Measurements from ENCODE around the gene HNRNPD.
"Not testable (repeated sequence)": the region's sequence is repeated elsewhere in the genome, so short reads cannot be mapped to it uniquely, and the experiment has no call there.

Gene HNRNPD

DNA sequence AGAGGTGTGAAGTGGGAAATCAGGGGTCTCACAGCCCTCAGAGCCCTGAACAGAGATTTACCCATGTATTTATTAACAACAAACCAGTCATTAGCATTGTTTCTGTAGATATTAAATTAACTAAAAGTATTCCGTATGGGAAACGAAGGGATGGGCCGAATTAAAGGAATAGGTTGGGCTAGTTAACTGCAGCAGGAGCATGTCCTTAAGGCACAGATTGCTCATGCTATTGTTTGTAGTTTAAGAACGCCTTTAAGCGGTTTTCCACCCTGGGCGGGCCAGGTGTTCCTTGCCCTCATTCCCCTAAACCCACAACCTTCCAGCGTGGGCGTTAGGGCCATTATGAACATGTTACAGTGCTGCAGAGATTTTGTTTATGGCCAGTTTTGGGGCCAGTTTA is 12.5 kb upstream of the HNRNPD start:
- H3K27me3 Mint-ChIP-seq; H3K4me1 Mint-ChIP-seq (ENCODE audit: low read depth); H3K36me3 Mint-ChIP-seq (ENCODE audit: low read depth); intact Hi-C loops (cut with micrococcal nuclease); H3K27ac Mint-ChIP-seq; H3K9me3 Mint-ChIP-seq; H3K4me3 Mint-ChIP-seq: not testable (repeated sequence)

DNA sequence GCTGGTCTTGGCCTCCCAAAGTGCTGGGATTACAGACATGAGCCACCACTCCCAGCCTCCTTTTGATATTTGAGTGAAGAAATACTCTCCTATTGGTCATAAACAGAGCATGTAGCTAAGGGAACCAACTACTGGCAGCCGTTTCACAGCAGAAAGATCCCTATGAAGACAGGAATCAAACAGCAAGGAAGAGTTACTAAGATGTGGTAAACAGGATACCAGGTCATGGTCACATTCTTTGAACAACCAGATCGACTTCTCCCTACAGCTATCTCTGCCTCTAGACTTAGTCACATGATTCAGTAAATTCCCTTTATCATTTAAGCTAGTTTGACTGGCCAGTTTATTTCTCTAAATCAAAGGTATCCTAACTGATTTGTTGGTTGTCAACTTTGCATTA is 9.0 kb upstream of the HNRNPD start:
- Mint-ChIP-seq H3K27me3 (no peaks in the 10 kb centered on the region), H3K4me3 (no peak overlapping the region), H3K9me3 (peaks cover 11% of the 10 kb centered on the region), H3K27ac (no peak overlapping the region), H3K36me3 (ENCODE audit: low read depth) (peaks cover 12% of the 10 kb centered on the region), H3K4me1 (ENCODE audit: low read depth) (peaks cover 2% of the 10 kb centered on the region)
- intact Hi-C loops (cut with micrococcal nuclease): no loop called here

DNA sequence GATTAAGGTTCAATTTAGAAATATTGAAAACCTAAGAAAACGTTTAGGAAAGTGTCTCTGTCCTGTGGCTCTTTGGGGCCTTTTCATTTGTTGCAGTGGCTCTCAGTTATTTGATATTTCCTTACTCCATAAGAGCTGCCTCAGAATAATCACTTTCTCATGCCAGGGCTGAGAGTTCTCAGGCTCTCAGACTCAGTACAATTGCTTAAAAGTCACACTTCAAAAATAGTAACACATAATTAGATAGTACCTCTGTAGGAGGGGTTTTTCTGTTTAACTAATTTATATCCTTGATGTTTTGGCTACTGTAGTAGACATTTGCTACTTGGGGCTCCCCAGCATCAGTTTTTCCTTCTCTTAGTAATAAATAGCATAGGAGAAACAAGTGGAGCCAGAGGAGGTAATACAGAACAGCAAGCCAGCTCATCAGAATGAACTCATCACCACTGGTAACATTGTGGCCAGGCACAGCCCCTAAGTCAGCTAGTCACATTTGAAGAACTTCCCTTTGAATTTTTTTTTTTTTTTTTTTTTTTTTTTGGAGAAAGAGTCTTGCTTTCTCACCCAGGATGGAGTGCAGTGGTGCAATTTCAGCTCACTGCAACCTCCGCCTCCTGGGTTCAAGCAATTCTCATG is 8.0 kb upstream of the HNRNPD start:
- no peaks in the 10 kb centered on the region for H3K27me3 Mint-ChIP-seq
- peaks cover 11% of the 10 kb centered on the region for H3K9me3 Mint-ChIP-seq
- H3K4me3 Mint-ChIP-seq: no peak overlapping the region
- peaks cover 8% of the 10 kb centered on the region for H3K4me1 Mint-ChIP-seq (ENCODE audit: low read depth)
- no peak overlapping the region for H3K27ac Mint-ChIP-seq
- peaks cover 19% of the 10 kb centered on the region for H3K36me3 Mint-ChIP-seq (ENCODE audit: low read depth)
- intact Hi-C loops (cut with micrococcal nuclease): no loop called here

DNA sequence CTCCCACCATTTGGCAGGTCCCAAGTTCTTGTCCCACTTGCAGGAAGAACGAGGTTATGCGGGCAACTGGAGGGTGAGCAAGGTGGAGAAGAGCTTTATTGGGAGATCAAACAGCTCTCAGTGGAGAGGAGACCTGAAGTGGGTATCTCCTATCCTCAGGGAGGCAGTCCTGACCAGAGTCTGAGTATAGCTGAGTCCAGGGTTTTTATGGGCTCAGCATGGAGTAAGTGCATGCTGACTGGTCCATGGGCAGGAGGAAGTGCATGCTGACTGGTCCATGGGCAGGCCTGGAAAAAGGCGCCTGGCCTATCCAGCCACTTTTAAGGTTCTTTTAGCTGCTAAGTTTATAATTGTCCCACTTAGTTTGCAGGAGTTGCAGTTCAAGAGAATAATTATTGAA is 7.4 kb upstream of the HNRNPD start:
- Mint-ChIP-seq H3K9me3 (peaks cover 11% of the 10 kb centered on the region), H3K4me1 (ENCODE audit: low read depth) (peaks cover 12% of the 10 kb centered on the region), H3K4me3 (no peak overlapping the region), H3K36me3 (ENCODE audit: low read depth) (peaks cover 24% of the 10 kb centered on the region), H3K27ac (no peak overlapping the region), H3K27me3 (no peaks in the 10 kb centered on the region)
- intact Hi-C loops (cut with micrococcal nuclease): no loop called here

DNA sequence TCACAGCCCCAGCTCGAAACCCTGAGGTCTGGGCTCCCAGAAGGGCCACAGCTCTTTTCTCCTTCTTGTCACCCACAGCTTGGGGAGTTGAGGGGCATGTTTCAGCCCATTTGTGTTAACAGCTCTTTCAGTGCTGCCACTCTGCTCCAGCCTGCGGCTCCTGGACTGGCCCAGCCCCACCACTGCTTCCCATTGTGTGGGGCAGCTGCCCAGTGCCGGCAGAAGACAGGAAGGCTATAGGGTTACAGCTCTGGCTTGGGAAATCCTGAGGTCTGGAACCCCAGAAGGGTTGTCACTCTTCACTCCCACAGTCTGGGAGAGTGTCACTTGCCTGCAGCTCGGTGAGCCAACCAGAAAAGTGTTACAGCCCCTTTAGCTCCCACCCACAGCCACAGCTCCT is 7.0 kb upstream of the HNRNPD start:
- H3K4me3 Mint-ChIP-seq: no peak overlapping the region
- peaks cover 25% of the 10 kb centered on the region for H3K36me3 Mint-ChIP-seq (ENCODE audit: low read depth)
- intact Hi-C loops (cut with micrococcal nuclease): no loop called here

DNA sequence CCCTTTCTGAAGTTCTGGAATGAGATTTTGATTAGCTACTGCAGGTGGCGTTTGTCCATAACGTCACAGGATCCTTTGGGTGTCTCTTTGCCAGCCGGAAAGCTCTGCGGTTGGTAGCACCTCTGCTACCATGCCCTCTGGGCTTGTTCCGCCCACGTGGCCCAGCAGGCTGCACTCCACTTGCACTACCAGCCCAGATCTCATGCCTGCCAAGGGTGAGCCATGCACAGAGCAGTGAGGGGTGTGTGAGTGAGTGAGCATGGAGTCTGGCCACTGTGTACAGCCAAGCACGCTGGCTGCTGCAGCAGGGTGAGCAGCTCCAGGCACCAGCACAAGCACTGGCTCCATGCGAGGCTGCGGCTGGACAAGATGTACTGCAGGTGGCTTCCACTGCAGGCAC is 6.6 kb upstream of the HNRNPD start:
- Mint-ChIP-seq H3K27ac (no peak overlapping the region), H3K9me3 (peaks cover 11% of the 10 kb centered on the region), H3K36me3 (ENCODE audit: low read depth) (peaks cover 25% of the 10 kb centered on the region)

More for the DNA sequence above, 7.0 kb upstream of the HNRNPD start:
- peaks cover 16% of the 10 kb centered on the region for H3K4me1 Mint-ChIP-seq (ENCODE audit: low read depth)
- no peaks in the 10 kb centered on the region for H3K27me3 Mint-ChIP-seq
- no peak overlapping the region for H3K27ac Mint-ChIP-seq
- peaks cover 11% of the 10 kb centered on the region for H3K9me3 Mint-ChIP-seq

DNA sequence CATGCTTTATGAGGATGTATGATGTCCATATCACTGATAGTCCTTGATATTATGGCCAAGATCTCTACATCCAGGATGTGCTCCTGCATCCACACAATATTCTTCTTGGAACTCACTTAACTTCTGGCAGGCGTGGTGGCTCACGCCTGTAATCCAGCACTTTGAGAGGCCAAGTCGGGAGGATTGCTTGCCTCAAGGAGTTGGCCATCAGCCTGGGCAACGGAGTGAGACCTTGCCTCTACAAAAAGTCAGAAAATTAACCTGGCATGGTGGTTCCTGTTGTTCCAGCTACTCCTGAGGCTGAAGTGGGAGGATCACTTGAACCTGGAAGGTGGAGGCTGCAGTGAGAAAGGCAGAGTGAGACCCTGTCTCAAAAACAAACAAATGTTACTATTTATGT is 2.3 kb upstream of the HNRNPD start:
- intact Hi-C loops (cut with micrococcal nuclease): no loop called here
- Mint-ChIP-seq H3K27ac (no peak overlapping the region), H3K36me3 (ENCODE audit: low read depth) (peaks cover 56% of the 10 kb centered on the region), H3K27me3 (no peaks in the 10 kb centered on the region), H3K4me3 (no peak overlapping the region), H3K9me3 (peaks cover 7% of the 10 kb centered on the region), H3K4me1 (ENCODE audit: low read depth) (peaks cover 25% of the 10 kb centered on the region)

More for the DNA sequence above, 6.6 kb upstream of the HNRNPD start:
- intact Hi-C loops (cut with micrococcal nuclease): no loop called here
- Mint-ChIP-seq H3K4me3 (no peak overlapping the region), H3K27me3 (no peaks in the 10 kb centered on the region), H3K4me1 (ENCODE audit: low read depth) (peaks cover 17% of the 10 kb centered on the region)

DNA sequence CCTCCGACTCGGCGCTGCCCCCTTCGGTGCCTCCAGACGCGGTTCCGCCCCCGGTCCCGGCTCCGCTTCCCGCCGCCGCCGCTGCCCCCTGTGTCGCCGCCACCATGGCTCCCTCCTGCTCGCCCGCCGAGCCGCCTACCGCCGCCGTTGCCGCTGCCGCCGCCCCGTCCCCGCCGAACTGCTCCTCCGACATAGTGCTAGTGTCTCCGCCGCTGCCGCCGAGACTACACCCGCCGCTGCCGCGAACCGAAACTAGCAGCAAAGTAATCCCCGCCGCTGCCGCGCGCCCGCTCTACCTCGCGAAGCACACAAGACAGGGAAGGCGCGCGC is 340 bp downstream of the HNRNPD start:
- Mint-ChIP-seq H3K27ac (peak overlapping the region; percentile 97), H3K4me1 (ENCODE audit: low read depth) (peaks cover 48% of the 10 kb centered on the region), H3K9me3 (no peaks in the 10 kb centered on the region), H3K36me3 (ENCODE audit: low read depth) (peaks cover 70% of the 10 kb centered on the region), H3K4me3 (peak overlapping the region; percentile 86), H3K27me3 (no peaks in the 10 kb centered on the region)
- intact Hi-C loops (cut with micrococcal nuclease): loop anchor here (2.0 to 5.0 kb wide), 3 partner anchors 527 to 901 kb away; partner anchors contain the start of genes LIN54, RASGEF1B and THAP9

DNA sequence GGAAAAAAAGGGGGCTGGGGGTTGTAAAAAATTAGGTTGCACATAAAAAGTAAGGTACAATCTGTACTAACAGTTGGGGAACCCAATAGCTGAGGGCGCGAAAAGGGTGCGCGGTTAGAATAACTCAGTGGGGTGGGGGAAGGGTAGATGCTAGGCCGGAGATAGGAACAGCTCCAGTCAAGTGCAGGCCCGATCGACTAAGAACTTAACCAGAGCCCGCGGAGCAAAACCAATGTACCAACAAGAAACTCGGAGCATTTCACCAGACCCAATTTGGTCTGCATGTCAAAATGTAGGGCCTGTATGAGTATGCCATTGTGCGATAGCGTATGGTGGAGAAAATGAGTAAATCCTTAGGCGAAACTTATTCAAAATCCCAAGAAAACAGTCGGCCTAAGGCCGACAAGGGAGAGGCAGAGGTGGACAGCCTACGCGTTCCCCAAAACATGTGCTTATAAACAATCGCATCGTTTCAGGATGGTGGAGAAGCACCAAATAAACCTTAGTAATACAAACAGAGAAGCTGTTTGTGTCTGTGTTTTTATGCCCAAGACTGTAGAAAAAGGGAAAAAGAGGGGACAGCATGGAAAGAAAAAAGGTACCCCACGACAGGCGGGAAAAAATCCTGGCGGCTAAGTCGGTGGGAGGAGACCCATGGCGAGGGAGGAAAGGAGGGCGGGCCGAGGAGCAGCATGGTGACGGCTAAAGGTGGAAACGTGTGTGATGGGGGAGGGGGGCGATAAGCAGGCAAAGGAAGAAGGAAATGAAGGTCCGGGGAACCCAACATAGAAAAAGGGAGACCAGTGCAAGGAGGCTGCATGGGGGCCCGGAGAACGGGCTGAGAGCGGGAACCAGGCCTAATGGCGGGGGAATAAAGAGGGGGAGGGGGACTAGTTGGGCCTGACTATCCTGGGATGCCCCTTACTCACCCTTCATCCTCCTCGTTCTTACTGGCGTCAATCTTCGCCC is 990 bp downstream of the HNRNPD start:
- Mint-ChIP-seq H3K36me3 (ENCODE audit: low read depth) (peaks cover 72% of the 10 kb centered on the region), H3K27ac (peak overlapping the region; percentile 97), H3K27me3 (no peaks in the 10 kb centered on the region), H3K4me1 (ENCODE audit: low read depth) (peaks cover 48% of the 10 kb centered on the region), H3K4me3 (peak overlapping the region; percentile 86), H3K9me3 (no peaks in the 10 kb centered on the region)
- intact Hi-C loops (cut with micrococcal nuclease): loop anchor here (2.0 to 5.0 kb wide), 3 partner anchors 528 to 900 kb away; partner anchors contain the start of genes LIN54, RASGEF1B and THAP9

DNA sequence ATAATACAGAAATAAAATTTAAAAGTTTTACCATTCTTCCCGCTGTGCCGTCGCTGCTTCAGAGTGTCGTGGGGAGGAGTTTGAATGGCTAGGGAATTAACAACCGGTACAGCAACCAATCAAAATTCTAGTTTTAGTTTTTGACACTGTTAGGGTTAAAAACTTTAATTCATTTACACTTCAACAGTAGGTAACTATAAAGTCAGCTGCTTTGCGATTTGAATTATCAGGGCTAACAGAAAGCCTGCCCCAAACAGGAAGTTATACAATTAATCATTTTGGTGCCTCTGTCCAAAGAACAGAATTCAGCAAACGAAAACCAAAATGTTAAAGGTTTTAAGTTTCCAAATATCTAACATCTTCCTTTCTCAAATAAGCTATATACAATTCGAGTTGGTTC is 2.3 kb downstream of the HNRNPD start:
- Mint-ChIP-seq H3K9me3 (no peaks in the 10 kb centered on the region), H3K36me3 (ENCODE audit: low read depth) (peaks cover 75% of the 10 kb centered on the region), H3K27me3 (no peaks in the 10 kb centered on the region), H3K27ac (peak overlapping the region; percentile 97), H3K4me3 (peak overlapping the region; percentile 86), H3K4me1 (ENCODE audit: low read depth) (peaks cover 44% of the 10 kb centered on the region)
- intact Hi-C loops (cut with micrococcal nuclease): loop anchor here (2.0 to 5.0 kb wide), 3 partner anchors 87 to 899 kb away; partner anchors contain the start of genes LIN54 and RASGEF1B

DNA sequence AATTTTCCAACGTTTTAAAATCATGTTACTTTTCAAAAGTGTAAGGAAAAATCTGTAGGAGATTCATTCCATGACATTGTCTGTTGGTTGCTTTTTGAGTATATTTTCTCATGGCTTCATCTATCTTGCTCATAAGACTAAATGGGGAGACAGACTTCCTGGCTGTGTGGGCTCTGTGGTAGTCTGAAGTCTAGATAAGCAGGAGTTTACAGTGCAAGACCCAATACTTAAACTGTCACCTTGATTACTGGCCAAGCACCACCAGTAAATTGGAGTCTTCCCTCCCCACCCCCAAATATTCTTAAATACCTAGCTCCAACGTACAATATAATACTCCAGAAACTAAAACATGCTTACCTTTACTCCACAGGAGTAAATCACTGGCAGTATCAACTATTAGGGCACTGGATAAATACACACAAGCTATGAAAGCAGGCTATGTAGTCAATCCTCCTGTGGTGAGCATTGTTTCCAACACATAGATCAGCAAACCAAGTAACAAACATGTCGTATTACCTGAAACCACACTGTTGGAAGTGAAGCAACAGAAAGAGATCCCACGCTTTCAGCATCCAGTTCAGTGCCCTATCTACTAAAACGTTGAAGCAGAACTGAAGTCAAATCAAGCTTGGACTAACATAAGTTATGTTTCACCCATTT is 6.2 kb downstream of the HNRNPD start:
- Mint-ChIP-seq H3K4me1 (ENCODE audit: low read depth) (peaks cover 59% of the 10 kb centered on the region), H3K36me3 (ENCODE audit: low read depth) (peaks cover 62% of the 10 kb centered on the region), H3K27me3 (no peaks in the 10 kb centered on the region), H3K27ac (no peak overlapping the region), H3K9me3 (no peaks in the 10 kb centered on the region), H3K4me3 (no peak overlapping the region)
- intact Hi-C loops (cut with micrococcal nuclease): loop anchor here (10.0 kb wide), 1 partner anchor 163 kb away; no protein-coding TSS in a partner anchor

DNA sequence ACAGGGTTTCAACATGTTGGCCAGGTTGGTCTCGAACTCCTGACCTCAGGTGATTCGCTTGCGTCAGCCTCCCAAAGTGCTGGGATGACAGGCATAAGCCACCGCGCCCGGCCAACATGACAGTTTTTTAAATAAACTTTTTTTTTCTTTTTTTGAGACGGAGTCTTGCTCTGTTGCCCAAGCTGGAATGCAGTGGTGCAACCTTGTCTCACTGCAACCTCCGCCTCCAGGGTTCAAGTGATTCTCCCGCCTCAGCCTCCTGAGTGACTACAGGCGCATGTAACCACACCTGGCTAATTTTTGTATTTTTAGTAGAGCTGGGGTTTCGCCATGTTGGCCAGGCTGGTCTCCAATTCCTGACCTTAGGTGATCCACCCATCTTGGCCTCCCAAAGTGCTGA is 7.4 kb downstream of the HNRNPD start:
- intact Hi-C loops (cut with micrococcal nuclease): loop anchor here (10.0 kb wide), 1 partner anchor 162 kb away; no protein-coding TSS in a partner anchor
- Mint-ChIP-seq H3K36me3 (ENCODE audit: low read depth) (peaks cover 53% of the 10 kb centered on the region), H3K4me1 (ENCODE audit: low read depth) (peaks cover 61% of the 10 kb centered on the region)
- not testable (repeated sequence) for H3K27ac Mint-ChIP-seq, H3K27me3 Mint-ChIP-seq, H3K9me3 Mint-ChIP-seq, H3K4me3 Mint-ChIP-seq

DNA sequence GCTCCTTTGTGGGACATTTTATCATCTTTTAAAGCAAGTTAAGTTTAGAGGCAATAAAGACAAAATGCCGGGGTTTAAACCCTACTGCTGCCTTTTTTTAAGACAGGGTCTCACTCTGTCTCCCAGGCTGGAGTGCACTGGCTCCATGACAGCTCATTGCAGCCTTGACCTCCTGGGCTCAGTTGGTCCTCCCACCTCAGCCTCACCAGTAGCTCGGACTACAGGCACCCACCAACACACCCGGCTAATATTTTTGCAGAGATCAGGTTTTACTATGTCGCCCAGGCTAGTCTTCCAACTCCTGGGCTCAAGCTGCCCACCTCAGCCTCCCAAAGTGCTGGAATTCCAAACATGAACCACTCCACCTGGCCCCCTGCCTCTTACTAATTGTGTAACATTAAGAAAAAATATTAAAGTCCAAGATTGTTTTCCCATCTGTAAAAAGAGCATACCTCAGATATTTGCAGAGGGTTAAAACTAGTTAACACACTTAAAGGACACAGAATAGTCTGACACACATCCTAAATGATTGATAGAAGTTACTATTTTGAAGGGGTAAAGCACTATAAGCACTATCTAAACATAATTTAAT is 9.8 kb downstream of the HNRNPD start:
- H3K4me3 Mint-ChIP-seq: no peak overlapping the region
- H3K4me1 Mint-ChIP-seq (ENCODE audit: low read depth): peaks cover 52% of the 10 kb centered on the region
- intact Hi-C loops (cut with micrococcal nuclease): loop anchor here (10.0 kb wide), 1 partner anchor 159 kb away; no protein-coding TSS in a partner anchor
- no peak overlapping the region for H3K27ac Mint-ChIP-seq
- H3K36me3 Mint-ChIP-seq (ENCODE audit: low read depth): peaks cover 43% of the 10 kb centered on the region
- no peaks in the 10 kb centered on the region for H3K27me3 Mint-ChIP-seq
- H3K9me3 Mint-ChIP-seq: no peaks in the 10 kb centered on the region
